Activated CD8-positive, alpha-beta memory T cell treated with anti-CD3 and anti-CD28 coated beads, Interleukin-2, amount 50 U/mL, for 48 hours (primary cell): ENCODE data around the gene DGKI.
"Not testable (repeated sequence)": the region's sequence is repeated elsewhere in the genome, so short reads cannot be mapped to it uniquely, and the experiment has no call there.

Experiments used
- DNase-seq: peaks from one replicate; pipeline ENCODE4 v3.0.0-alpha.2; 2020

Gene DGKI

GRCh38 chr7:137834552-137834951 is 12.2 kb downstream of the DGKI start:
- no peak for DNase-seq

DNA sequence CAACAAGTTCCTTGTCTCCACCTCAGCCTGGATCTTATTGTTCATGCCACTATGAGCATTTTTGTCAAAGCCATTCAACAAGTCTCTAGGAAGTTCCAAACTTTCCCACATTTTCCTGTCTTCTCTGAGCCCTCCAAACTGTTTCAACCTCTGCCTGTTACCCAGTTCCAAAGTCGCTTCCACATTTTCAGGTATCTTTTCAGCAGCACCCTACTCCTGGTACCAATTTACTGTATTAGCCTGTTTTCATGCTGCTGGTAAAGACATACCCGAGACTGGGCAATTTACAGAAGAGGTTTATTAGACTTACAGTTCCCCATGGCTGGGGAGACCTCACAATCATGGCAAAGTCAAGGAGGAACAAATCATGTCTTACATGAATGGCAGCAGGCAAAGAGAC is 13.8 kb downstream of the DGKI start:
- not testable (repeated sequence) for DNase-seq

DNA sequence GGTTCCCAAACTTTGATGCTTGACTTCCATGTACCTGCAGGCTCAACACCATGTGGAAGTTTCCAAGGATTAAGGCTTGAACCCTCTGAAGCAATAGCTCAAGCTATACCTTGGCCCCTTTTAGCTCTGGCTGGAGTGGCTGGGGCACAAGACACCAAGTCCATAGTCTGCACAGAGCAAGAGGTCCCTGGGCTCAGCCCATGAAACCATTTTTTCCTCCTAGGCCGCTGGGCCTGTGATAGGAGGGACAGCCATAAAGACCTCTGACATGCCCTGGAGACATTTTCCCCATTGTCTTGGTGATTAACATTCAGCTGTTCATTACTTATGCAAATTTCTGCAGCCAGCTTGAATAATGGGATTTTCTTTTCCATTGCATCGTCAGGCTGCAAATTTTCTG is 14.4 kb downstream of the DGKI start:
- no peak for DNase-seq

GRCh38 chr7:137831555-137831954 is 15.2 kb downstream of the DGKI start:
- DNase-seq = not testable (repeated sequence)

DNA sequence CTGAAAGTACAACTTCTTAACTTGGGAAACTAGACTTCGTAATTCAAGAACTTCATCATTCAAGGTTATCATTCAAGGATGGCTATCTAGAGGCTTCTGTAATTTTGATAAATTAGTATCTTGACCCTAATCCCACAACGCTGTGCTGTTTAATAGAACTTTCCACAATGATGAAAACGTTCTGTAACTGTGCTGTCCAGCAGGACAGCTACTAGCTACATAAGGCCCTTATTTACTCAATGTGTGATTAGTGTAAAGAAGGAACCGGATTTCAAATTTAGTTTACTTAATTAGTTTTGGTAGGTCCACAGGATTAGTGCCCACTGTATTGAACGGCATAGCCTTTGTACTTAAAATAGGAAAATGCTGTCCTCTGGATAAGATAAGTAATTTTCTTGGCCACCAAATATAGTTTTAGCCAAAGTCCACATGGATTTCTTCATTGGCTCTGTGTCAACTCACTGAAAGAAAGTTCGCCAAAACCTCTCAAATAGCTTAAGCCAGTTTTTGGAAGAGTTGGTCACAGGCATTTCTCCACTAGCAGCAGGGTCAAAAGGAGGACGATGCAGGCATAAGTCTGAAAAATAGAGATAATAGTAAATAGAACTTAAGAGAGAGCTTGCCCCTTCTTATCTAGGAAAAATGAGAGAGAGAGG is 17.3 kb downstream of the DGKI start:
- no peak for DNase-seq

DNA sequence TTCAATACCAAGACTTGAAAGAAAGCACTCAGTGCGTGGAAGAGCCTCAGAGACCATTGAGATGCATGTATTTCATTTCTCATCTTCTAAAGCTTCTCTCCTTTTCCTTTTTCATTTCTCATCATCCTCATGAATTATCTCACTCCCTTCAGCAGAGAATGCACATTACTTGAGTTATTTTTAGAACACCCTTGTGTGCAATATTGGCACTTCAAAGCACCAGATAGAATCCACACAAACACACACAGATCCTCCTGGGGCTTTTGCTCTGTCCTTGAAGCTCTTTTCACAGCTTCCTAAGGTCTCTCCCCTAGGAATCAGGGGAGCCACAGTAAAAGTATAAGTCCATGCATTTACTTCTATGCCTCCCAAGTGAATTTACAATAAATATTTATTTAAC is 18.3 kb downstream of the DGKI start:
- DNase-seq = no peak

DNA sequence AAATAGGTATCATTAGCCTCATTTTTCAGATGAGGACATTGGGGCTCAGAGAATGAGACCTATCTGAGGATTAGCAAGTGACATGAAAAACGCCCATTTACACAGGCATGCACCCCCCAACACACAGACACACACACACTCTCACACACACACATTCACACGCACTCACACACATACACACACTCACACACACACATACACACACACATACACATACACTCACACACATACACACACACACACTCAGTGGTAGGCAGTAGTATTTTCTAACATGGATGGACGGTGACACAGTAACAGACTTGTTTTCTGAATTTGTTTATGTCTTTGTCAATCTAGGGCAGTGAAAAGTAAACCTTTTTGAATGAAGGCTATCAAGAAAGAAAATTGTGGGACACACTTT is 21.3 kb downstream of the DGKI start:
- no peak for DNase-seq

GRCh38 chr7:137820677-137821420 is 25.9 kb downstream of the DGKI start:
- no peak for DNase-seq

- no peak for DNase-seq
These were observed 26.6 kb downstream of the DGKI start for GRCh38 chr7:137820156-137820555.

- DNase-seq = no peak
These were observed 28.7 kb downstream of the DGKI start for GRCh38 chr7:137818036-137818435.

DNA sequence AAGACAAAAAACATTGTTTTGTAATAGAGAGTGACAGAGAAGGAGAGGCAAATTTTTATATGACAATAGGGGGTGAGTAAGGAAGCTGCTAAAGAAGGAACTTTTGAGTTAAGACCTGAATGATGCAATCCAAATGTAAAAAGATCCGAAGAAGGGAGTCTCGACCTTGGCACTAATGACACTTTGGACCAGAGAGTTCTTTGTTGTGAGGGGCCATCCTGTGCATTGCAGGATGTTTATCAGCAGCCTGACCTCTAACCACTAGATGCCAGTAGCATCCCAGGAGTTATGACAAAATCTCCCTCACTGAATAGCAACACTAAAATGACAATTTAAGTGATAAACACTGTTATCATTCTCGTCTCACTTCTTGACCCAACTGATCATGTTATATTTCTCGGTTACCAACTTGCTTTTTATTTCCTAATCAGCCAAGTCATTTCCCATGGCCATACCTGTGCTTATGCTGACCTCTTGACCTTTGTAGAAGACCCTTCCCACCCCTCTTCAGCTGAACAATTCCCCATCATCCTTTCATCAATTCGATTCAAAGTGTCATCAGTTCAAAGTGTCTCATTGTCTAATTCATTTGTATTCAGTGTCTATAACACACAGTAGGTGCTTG is 30.0 kb downstream of the DGKI start:
- no peak for DNase-seq

DNA sequence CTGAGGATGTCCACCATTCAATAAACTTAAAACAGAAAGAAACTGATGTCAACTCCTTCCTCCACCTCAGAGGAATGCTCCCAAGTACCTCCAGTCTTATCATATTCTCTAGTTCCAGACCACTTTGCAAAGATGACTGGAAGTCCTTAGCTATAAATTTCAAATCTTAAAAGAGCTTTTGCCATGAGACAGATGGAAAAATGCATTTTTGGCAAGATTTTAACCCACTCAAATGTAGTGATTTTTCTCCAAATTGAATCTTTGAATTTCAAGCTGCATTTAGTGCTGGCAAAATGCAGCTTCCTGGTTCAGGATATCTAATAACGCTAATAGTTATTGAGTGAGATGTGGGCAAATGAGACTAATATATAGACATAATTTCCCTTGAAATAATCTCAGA is 33.2 kb downstream of the DGKI start:
- DNase-seq = no peak

DNA sequence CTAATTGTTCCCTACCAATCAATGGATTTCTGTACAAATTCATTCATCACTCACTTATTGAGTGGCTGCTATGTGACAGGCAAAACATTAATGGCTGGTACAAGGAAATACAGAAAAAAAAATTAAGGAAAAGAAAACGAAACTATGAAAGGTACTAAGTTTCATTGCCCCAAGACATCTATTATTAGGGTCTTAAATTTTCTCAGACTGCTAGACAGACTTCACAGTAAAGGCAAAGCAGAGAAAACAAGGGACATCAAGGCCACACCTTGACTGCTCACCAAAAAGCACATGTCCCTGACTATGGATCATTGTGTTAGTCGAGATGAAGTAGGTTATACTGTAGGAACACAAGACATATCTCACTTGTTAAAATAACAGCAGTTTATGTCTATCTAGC is 36.5 kb downstream of the DGKI start:
- DNase-seq = no peak

- no peak for DNase-seq
These were observed 41.9 kb downstream of the DGKI start for GRCh38 chr7:137804836-137805235.

- DNase-seq = no peak
These were observed 45.3 kb downstream of the DGKI start for GRCh38 chr7:137801491-137801890.

- DNase-seq = no peak
These were observed 45.8 kb downstream of the DGKI start for GRCh38 chr7:137801003-137801402.

GRCh38 chr7:137798073-137798763 is 48.6 kb downstream of the DGKI start:
- DNase-seq = no peak

- no peak for DNase-seq
These were observed 51.6 kb downstream of the DGKI start for GRCh38 chr7:137795211-137795610.

DNA sequence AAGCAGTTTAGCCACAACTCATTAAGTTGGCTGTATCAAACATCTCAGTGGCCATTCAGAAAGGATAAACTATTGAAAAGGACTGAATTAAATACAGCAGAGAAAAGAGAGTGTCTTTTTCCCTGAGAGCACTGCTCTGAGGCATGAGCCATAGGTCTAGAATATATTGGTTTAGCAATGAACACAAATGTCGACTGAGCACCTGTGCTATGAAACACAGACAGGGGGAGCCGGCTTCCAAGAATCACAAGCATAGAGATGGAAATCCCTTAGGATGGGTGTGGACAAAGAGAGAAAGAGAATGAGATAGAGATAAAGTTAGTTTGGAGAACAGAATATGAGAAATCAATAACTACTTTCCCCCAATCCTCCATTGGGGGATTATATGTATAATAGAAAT is 54.8 kb downstream of the DGKI start:
- DNase-seq = no peak

DNA sequence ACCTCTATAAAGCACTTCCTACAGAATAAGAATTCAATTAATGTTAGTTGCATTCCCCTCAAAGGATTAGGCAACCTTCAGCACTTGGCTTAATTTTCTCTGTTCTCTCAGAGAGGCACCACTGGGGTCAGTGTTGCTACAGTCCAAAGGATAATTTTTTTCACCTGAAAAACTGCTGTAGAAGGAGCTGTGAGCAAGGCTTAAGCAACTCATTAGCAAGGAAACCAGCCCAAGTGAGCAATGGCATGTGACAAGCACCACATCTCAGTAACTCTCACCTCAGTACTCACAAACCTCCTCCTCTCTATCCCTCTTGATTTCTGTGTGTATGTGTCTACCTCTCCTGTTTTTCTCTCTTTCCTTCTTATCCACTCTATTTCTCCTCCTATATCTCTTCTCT is 55.9 kb downstream of the DGKI start:
- DNase-seq = no peak

DNA sequence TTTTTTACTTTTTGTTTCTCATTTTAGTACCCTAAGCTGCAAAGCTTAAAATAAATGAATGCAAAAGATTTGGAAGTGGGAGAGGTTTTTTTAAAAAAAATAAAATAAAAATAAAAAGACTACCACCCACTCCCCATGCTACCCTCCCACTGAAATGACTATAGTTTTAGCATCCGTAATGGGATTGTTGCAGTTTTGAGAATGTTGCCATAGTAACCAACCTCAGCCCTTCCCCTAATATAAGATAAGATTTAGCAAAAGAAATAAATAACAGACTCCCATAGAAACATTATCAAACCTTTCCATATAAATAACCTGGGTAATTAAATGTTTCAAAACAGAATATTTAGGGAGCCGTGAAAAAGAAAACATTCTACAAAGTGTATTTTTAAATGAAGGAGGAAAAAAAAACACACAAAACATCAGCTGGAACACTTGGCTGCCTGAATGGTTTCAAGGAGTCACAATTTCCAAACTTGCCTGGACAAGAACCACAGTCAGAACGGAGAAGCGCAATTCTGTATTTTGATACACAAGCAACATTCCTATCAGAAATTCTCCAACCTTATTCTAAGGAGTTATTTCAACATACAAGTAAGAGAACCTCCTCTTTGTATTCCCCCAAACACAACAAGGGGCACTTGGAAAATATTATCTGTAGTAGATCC is 57.4 kb downstream of the DGKI start:
- DNase-seq = no peak

DNA sequence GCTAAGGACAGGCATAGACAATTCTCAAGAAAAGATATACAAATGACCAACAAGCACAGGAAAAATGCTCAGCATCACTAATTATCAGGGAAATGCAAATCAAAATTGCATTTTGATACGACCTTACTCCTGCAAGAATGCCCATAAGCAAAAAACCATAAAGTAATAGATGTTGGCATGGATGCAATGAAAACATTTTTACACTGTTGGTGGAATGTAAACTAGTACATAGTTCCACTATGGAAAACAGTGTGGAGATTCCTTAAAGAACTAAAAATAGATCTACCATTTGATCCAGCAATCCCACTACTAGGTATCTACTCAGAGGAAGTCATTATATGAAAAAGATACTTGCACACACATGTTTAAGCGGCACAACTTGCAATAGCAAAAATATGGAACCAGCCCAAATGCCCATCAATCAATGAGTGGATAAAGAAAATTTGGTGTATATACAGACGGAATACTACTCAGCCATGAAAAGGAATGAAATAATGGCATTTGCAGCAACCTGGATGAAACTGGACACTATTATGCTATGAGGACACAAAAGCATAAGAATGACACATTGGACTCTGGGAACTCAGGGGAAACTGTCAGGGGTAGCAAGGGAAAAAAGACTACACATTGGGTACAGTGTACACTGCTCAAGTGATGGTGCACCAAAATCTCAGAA is 59.3 kb downstream of the DGKI start:
- DNase-seq = no peak

DNA sequence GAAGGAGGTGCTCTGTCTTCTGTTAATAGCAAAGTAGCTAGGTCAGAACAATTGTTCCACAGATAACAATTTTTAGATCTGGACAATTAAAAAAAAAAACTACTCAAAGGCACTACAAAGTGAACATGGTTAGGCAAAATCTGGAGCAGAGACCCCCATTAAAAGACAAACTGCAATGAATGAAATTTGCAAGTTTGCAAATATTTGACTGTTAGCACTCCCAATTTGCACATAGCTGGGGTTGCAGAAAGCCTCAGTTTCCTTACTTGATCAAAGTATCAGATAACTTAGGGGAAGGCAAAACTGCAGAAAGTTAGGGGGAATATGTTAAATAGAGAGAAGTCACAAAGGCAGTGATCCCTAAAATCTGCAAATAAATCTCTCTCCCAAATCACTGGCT is 68.3 kb downstream of the DGKI start:
- no peak for DNase-seq
